Skin epidermis (tissue), 12 donors: ENCODE data around the gene ARID3A.

Experiments used
- H3K27ac ChIP-seq, 21 experiments: fragments of 200-600 bp; sonication (generic) in 11 of 21; one replicate each; pipeline ENCODE4 v1.5.0; 2020; ENCODE audit warnings: mild to moderate bottlenecking in 3 of 21, inconsistent platforms in 2 of 21, moderate library complexity in 2 of 21
- H3K4me3 ChIP-seq, 7 experiments: fragments of 200-600 bp; sonication (generic) in 2 of 7; one replicate each; pipeline ENCODE4 v1.5.0; 2020; ENCODE audit warnings: inconsistent platforms in 2 of 7, mild to moderate bottlenecking in 2 of 7, moderate library complexity in 1 of 7

The ARID3A gene

GRCh38 chr19:907183-907853 is 18.5 kb upstream of the ARID3A start:
- peak overlapping the region in 9 of 21 experiments; percentile 29 to 96 (median 80) for H3K27ac ChIP-seq
- no peak overlapping the region for H3K4me3 ChIP-seq

GRCh38 chr19:911197-912033 is 14.4 kb upstream of the ARID3A start:
- Histone ChIP-seq H3K27ac (peak overlapping the region in 9 of 21 experiments; percentile 14 to 100 (median 98)), H3K4me3 (peak overlapping the region in 5 of 7 experiments; percentile 20 to 86 (median 69))

- H3K4me3 ChIP-seq: peak overlapping the region; percentile 61 to 90 (median 70)
- H3K27ac ChIP-seq: peak overlapping the region; percentile 82 to 100 (median 97)
Observed at GRCh38 chr19:912181-913079, 13.4 kb upstream of the ARID3A start.

GRCh38 chr19:913080-913748 is 12.6 kb upstream of the ARID3A start, which contains the start of gene R3HDM4:
Gene R3HDM4, minus strand, starts transcription at chr19:913219. Its CDS starts 62 bp downstream, at chr19:913157.
- peak within 1 kb of the TSS; percentile 84 to 100 (median 98) for H3K27ac ChIP-seq
- peak within 1 kb of the TSS; percentile 61 to 90 (median 70) for H3K4me3 ChIP-seq

GRCh38 chr19:916645-917322 is 9.1 kb upstream of the ARID3A start:
- Histone ChIP-seq H3K27ac (peak overlapping the region in 1 of 21 experiments; percentile 13), H3K4me3 (peak overlapping the region in 6 of 7 experiments; percentile 1 to 26 (median 14))

GRCh38 chr19:917323-918151 is 8.3 kb upstream of the ARID3A start, which contains the start of gene KISS1R:
Gene KISS1R, plus strand, starts transcription at chr19:917333. Its CDS starts 170 bp downstream, at chr19:917503.
- peak within 1 kb of the TSS in 1 of 21 experiments; percentile 13 for H3K27ac ChIP-seq
- peak within 1 kb of the TSS in 6 of 7 experiments; percentile 1 to 26 (median 14) for H3K4me3 ChIP-seq

DNA sequence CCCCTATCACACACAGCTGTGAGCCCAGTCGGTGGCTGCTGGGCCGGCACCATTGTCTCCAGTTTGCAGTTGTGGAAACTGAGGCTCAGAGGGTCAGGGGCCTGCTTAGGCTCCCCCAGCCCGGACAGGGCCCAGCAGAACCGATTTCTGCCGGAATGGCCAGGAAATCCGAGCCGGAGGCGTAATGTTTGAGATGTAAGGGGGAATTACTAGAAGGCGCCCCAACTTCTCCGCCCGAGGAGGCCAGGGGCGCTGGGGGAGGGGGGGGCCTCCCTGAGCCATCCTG is 7.7 kb upstream of the ARID3A start:
- H3K4me3 ChIP-seq: peak overlapping the region in 2 of 7 experiments; percentile 21 to 26

DNA sequence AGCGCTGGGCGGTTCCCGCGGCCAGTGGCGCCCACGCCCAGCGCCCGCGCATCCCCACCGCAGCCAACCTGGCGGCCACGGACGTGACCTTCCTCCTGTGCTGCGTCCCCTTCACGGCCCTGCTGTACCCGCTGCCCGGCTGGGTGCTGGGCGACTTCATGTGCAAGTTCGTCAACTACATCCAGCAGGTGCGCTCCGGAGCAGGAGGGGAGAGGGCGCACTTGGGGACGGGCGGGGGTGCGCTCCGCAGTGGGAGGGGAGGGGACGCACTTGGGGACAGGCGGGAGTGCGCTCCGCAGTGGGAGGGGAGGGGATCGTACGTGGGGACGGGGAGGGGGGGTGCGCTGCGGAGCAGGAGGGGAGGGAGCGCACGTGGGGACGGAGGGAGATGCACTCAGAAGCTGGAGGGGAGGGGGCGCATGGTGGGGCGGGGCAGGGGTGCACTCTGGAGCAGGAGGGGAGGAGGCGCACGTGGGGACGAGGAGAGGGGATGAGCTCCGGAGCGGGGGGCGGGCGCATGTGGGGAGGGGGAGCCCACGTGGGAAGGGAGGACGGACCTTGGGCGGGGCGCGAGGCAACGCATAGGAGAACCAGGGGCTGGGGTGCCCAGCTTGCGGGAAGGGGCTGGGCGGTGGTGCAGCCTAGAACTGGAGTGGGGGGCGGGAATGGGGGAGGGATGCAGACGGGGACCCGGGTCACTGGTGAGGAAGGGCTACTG is 7.2 kb upstream of the ARID3A start:
- Histone ChIP-seq H3K4me3 (peak overlapping the region in 2 of 7 experiments; percentile 21 to 41), H3K27ac (no peak overlapping the region)

More for the DNA sequence above, 7.7 kb upstream of the ARID3A start:
- H3K27ac ChIP-seq: no peak overlapping the region

DNA sequence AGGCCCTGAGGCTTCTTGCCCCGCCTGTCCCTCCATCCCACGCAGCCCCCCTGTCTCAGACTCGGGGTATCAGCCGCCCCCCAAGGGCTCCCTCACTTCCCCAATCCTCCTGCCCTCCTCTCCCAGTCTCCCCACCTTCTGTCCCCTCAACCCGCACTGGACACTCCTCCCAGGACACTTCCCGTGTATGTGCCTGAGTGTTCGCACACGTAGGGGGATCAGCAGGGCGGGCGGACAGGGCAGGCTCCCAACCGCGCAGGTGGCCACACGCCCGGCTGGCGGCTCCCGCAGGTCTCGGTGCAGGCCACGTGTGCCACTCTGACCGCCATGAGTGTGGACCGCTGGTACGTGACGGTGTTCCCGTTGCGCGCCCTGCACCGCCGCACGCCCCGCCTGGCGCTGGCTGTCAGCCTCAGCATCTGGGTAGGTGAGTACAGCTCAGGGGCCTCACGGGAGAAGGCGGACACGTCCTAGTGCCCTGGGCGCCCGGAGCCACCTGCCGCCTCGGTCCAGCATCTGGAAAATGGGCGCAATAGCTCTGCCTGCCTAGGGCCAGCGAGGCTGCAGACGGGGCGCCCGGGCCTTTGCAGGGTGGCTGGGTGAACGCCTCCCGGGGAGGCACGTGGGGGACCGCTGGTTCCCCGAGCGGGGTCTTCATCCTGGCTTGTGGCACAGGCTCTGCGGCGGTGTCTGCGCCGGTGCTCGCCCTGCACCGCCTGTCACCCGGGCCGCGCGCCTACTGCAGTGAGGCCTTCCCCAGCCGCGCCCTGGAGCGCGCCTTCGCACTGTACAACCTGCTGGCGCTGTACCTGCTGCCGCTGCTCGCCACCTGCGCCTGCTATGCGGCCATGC is 6.4 kb upstream of the ARID3A start:
- Histone ChIP-seq H3K4me3 (peak overlapping the region; percentile 18 to 41 (median 20)), H3K27ac (peak overlapping the region in 7 of 21 experiments; percentile 5 to 74 (median 31))

DNA sequence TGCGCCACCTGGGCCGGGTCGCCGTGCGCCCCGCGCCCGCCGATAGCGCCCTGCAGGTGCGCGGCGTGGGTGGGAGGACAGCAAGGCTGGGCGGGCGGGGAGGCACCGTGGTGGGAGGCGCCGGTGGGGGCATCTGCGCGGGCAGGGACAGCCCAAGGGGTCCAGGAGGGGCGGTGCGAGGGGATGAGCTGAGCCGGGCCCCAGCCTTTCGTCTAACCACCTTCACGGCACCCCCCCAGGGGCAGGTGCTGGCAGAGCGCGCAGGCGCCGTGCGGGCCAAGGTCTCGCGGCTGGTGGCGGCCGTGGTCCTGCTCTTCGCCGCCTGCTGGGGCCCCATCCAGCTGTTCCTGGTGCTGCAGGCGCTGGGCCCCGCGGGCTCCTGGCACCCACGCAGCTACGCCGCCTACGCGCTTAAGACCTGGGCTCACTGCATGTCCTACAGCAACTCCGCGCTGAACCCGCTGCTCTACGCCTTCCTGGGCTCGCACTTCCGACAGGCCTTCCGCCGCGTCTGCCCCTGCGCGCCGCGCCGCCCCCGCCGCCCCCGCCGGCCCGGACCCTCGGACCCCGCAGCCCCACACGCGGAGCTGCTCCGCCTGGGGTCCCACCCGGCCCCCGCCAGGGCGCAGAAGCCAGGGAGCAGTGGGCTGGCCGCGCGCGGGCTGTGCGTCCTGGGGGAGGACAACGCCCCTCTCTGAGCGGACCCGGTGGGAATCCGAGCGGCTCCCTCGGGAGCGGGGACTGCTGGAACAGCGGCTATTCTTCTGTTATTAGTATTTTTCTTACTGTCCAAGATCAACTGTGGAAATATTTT is 5.6 kb upstream of the ARID3A start:
- Histone ChIP-seq H3K27ac (peak overlapping the region in 7 of 21 experiments; percentile 5 to 74 (median 31)), H3K4me3 (peak overlapping the region; percentile 18 to 41 (median 20))

DNA sequence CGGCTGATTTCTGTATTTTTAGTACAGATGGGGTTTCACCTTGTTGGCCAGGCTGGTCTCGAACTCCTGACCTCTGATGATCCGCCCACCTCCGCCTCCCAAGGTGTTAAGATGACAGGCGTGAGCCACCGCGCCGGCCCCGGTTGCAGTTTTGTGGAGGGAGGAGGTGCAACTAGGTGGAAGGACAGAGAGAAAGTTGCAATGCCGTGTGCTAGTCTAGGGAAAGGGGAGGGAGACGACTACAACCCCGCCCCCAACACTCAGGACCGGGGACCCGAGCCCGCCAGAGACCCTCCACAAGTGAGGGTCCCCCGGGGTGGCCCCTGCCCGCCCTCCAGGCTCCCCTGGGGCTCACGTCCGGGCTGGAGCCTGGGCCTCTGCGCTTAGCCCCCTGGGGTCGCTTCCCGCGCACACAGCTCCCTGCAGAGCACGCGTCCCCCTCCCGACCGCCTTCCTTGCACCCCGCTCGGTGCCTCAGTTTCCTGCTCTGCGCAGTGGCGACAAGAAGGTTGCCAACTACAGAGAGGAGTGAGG is 1.2 kb upstream of the ARID3A start:
- Histone ChIP-seq H3K4me3 (peak overlapping the region; percentile 57 to 97 (median 80)), H3K27ac (peak overlapping the region in 20 of 21 experiments; percentile 48 to 99 (median 91))

DNA sequence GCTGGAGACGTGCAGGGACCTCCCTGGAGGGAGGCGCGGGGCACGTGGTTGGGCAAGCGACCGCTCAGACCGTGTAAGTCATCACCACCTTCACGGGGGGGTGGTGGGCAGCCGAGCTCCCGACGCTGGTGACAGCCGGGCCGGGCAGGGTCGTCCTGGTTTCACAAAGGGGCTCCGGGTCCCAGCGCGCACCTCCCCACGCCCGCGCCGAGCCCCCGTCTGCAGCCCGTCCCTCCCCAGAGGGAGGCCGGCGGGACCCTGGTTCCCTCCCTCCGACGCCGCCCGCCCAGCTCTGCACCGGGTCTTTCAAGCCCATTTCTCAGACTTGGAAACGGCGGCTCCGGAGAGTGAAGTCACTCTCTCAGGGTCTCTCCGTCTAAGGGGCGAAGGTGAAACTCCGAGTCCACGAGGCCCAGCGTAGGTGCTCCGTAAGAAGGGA is 729 bp upstream of the ARID3A start:
- peak overlapping the region; percentile 57 to 97 (median 80) for H3K4me3 ChIP-seq
- H3K27ac ChIP-seq: peak overlapping the region; percentile 48 to 99 (median 91)

- peak overlapping the region; percentile 48 to 99 (median 91) for H3K27ac ChIP-seq
- peak overlapping the region; percentile 57 to 97 (median 80) for H3K4me3 ChIP-seq
Observed at GRCh38 chr19:926323-926588, 421 bp downstream of the ARID3A start.

GRCh38 chr19:926589-927350 is 935 bp downstream of the ARID3A start:
- Histone ChIP-seq H3K27ac (peak overlapping the region; percentile 48 to 99 (median 91)), H3K4me3 (peak overlapping the region; percentile 57 to 97 (median 80))
